Cardiac fibroblast (primary cell): ENCODE measurements around the gene TMEM119.

ENCODE experiments used
- DNase-seq, 2 donors: peaks; one replicate each; pipeline versions ENCODE4 v3.0.0 to v3.0.0-alpha.2; 2010; ENCODE audit warnings: low read depth in 2 of 2
- H3K4me3 ChIP-seq, 2 donors: replicated peaks in 1 of 2; 1 replicate in 1 of 2; 2 replicates in 1 of 2; pipeline ENCODE4 v1.5.1; 2011; ENCODE audit warnings: low read depth in 2 of 2, low read length in 2 of 2, mild to moderate bottlenecking in 2 of 2, moderate library complexity in 1 of 2
- CTCF ChIP-seq: IDR thresholded peaks from one replicate; pipeline ENCODE4 v1.5.1; 2011; ENCODE audit warnings: low read depth, mild to moderate bottlenecking, low read length, inconsistent platforms

TMEM119 gene

DNA sequence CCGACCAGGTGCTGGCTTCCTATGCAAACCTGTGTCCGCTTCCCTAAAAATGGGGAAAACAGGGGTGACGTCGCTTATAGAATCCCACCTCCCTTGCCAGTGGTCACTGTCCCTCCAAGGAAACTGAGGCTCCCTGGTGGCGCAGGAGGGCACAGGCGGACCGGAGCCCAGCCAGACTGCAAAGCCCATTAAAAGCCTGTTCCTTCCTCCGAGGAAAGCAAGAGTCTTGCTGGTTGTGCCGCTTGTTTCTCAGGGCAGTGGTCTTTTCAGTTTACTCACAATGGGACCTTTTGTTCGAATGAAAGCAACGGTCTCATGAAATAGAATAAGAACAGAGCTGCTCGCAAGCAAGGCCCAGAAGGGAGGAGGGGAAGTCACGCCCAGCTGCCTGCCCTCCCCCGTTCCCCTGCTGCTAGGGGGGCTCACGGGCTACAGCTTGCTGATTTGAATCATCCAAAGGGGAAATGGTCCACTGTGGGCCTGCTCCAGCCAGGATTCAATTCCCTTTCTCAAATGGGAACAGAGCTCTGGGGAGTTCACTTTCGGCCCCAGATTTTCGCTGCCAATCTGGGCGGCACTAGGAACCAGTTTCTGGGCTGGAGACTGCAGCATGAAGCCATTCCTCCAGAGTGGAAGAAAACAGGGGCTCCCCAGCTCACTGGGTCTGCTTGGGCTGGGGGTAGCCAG, 40.4 kb upstream of the TMEM119 start:
- no peak overlapping the region for H3K4me3 ChIP-seq
- no peak for DNase-seq
- no peak for TF ChIP-seq CTCF

GRCh38 chr12:108637222-108637971, 39.5 kb upstream of the TMEM119 start:
- DNase-seq, result no peak
- no peak overlapping the region for H3K4me3 ChIP-seq
- TF ChIP-seq CTCF, result no peak

DNA sequence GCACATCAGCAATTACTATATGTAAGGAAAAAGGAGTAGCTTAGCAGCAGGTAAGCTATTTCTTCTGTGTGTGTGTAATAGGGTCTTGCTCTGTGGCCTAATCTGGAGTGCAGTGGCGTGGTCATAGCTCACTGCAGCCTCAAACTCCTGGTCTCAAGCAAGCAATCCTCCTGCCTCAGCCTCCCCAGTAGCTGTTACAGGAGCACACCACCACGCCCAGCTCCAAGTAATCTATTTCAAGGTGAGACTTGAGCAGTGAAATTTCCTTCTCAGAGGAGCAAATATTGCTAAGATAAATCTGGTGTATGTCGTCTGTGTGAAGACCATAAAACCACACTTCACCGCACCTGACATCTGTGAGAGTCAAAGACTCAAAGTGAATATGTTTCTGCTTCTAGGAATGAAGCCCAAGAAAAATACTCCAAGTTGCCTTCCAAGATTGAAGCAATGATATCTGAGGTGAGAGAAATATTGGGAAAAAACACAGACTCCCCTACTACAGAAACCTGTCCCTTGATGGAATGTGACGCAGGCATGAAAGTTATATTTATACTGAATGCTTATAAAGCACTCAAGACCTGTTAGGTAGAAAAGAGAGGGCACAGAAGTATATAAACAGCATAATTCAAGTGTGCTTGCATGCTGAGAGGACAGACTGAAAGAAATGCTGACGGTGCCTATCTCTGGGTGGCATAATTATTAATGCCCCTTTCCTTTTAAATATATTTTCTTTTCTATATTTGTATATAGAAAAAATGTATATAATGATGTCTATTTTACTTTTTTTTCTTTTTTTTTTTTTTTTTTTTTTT, 38.3 kb upstream of the TMEM119 start:
- no peak for TF ChIP-seq CTCF
- no peak overlapping the region for H3K4me3 ChIP-seq
- no peak for DNase-seq

- TF ChIP-seq CTCF, result no peak
- no peak for DNase-seq
- H3K4me3 ChIP-seq, result no peak overlapping the region
Measured at GRCh38 chr12:108635201-108635996, 37.5 kb upstream of the TMEM119 start.

GRCh38 chr12:108634341-108634751, 36.5 kb upstream of the TMEM119 start:
- H3K4me3 ChIP-seq, result no peak overlapping the region
- no peak for DNase-seq
- TF ChIP-seq CTCF, result no peak

- H3K4me3 ChIP-seq, result no peak within 1 kb of the TSS
- TF ChIP-seq CTCF, result no peak
- no peak for DNase-seq
Measured at GRCh38 chr12:108633534-108634248, 35.8 kb upstream of the TMEM119 start, which contains the start of gene SELPLG. Gene SELPLG, minus strand, starts transcription at chr12:108633894. Its CDS starts 9,587 bp downstream, at chr12:108624307.
